SJCRH30 (cell line): ENCODE results near the gene INHA. TPM values are rescaled to one million over a fixed set of nuclear protein-coding genes. Genes with fewer than 3 reads are reported as not detected.
A peak's percentile ranks its signal among the peaks of the same experiment; 100 is the strongest.

Source experiments
- DNase-seq, 2 experiments: peaks; one replicate each; pipeline ENCODE4 v3.0.0-alpha.2; 2015 to 2020
- H3K27ac ChIP-seq: fragments of 250-450 bp; sonication (Bioruptor Pico); 2 replicates; pipeline ENCODE4 v1.5.1; 2020; ENCODE audit warnings: mild to moderate bottlenecking, moderate library complexity
- H3K27me3 ChIP-seq: fragments of 250-450 bp; sonication (Bioruptor Pico); 2 replicates; pipeline ENCODE4 v1.5.1; 2020; ENCODE audit warnings: mild to moderate bottlenecking, moderate library complexity
- H3K36me3 ChIP-seq: fragments of 250-450 bp; sonication (Bioruptor Pico); 2 replicates; pipeline ENCODE4 v1.5.1; 2020; ENCODE audit warnings: mild to moderate bottlenecking, moderate library complexity
- H3K4me1 ChIP-seq: fragments of 250-450 bp; sonication (Bioruptor Pico); 2 replicates; pipeline ENCODE4 v1.5.1; 2020; ENCODE audit warnings: mild to moderate bottlenecking, moderate library complexity
- H3K4me3 ChIP-seq: fragments of 250-450 bp; sonication (Bioruptor Pico); 2 replicates; pipeline ENCODE4 v1.5.1; 2020; ENCODE audit warnings: mild to moderate bottlenecking, moderate library complexity
- H3K9me3 ChIP-seq: fragments of 250-450 bp; sonication (Bioruptor Pico); replicated peaks from 2 replicates; pipeline ENCODE4 v1.5.1; 2020; ENCODE audit warnings: mild to moderate bottlenecking, moderate library complexity
- total RNA-seq: library from RNA; depleted of rRNA; stranded (reverse); fragments of >200 nt; shearing (Covaris generic); gene quantifications from 2 replicates; pipeline ENCODE4 v1.2.3, GENCODE V29; 2014

INHA gene
- total RNA-seq, 1 experiment from 2014 or later = 0.65 TPM

GRCh38 chr2:219537657-219538488, 34.2 kb upstream of the INHA start:
- H3K27ac ChIP-seq = peak overlapping the region; percentile 39; the same call in 1 of the 2 replicates
- DNase-seq = peak; percentile 68 to 80

GRCh38 chr2:219538504-219538951, 33.6 kb upstream of the INHA start:
- Histone ChIP-seq H3K9me3 (no peaks in the 10 kb centered on the region), H3K4me3 (no peak overlapping the region), H3K36me3 (peaks cover 6% of the 10 kb centered on the region; the same call in 1 of the 2 replicates), H3K27ac (no peak overlapping the region), H3K27me3 (no peaks in the 10 kb centered on the region), H3K4me1 (peaks cover 13% of the 10 kb centered on the region)
- DNase-seq = no peak

More at GRCh38 chr2:219537657-219538488, 34.2 kb upstream of the INHA start:
- no peaks in the 10 kb centered on the region for H3K27me3 ChIP-seq
- H3K36me3 ChIP-seq = peaks cover 6% of the 10 kb centered on the region; the same call in 1 of the 2 replicates
- peaks cover 13% of the 10 kb centered on the region for H3K4me1 ChIP-seq
- H3K4me3 ChIP-seq = no peak overlapping the region
- H3K9me3 ChIP-seq = no peaks in the 10 kb centered on the region

GRCh38 chr2:219538956-219539788, 32.9 kb upstream of the INHA start:
- H3K27me3 ChIP-seq = no peaks in the 10 kb centered on the region
- no peak overlapping the region for H3K27ac ChIP-seq
- peaks cover 6% of the 10 kb centered on the region; the same call in 1 of the 2 replicates for H3K36me3 ChIP-seq
- H3K4me3 ChIP-seq = no peak overlapping the region
- peaks cover 13% of the 10 kb centered on the region for H3K4me1 ChIP-seq
- H3K9me3 ChIP-seq = no peaks in the 10 kb centered on the region
- DNase-seq = no peak

- Histone ChIP-seq H3K36me3 (peaks cover 6% of the 10 kb centered on the region; the same call in 1 of the 2 replicates), H3K27ac (no peak overlapping the region), H3K9me3 (no peaks in the 10 kb centered on the region), H3K4me1 (peaks cover 13% of the 10 kb centered on the region), H3K4me3 (no peak overlapping the region), H3K27me3 (no peaks in the 10 kb centered on the region)
- no peak for DNase-seq
These were observed 32.0 kb upstream of the INHA start for GRCh38 chr2:219539926-219540678.

GRCh38 chr2:219540784-219541504, 31.2 kb upstream of the INHA start:
- Histone ChIP-seq H3K36me3 (peaks cover 6% of the 10 kb centered on the region; the same call in 1 of the 2 replicates), H3K27me3 (no peaks in the 10 kb centered on the region), H3K9me3 (no peaks in the 10 kb centered on the region), H3K4me1 (peaks cover 13% of the 10 kb centered on the region), H3K27ac (no peak overlapping the region), H3K4me3 (no peak overlapping the region)
- no peak for DNase-seq

- no peak overlapping the region for H3K27ac ChIP-seq
- peaks cover 13% of the 10 kb centered on the region for H3K4me1 ChIP-seq
- H3K36me3 ChIP-seq = peaks cover 6% of the 10 kb centered on the region; the same call in 1 of the 2 replicates
- DNase-seq = peak; percentile 49 to 51
- H3K4me3 ChIP-seq = no peak overlapping the region
- no peaks in the 10 kb centered on the region for H3K27me3 ChIP-seq
- H3K9me3 ChIP-seq = no peaks in the 10 kb centered on the region
These were observed 30.4 kb upstream of the INHA start for GRCh38 chr2:219541611-219542180.

- Histone ChIP-seq H3K4me1 (peaks cover 3% of the 10 kb centered on the region; the same call in 1 of the 2 replicates), H3K4me3 (peak overlapping the region; percentile 73), H3K36me3 (peaks cover 6% of the 10 kb centered on the region; the same call in 1 of the 2 replicates), H3K27ac (peak overlapping the region; percentile 60), H3K27me3 (no peaks in the 10 kb centered on the region), H3K9me3 (no peaks in the 10 kb centered on the region)
- peak; percentile 50 to 62 for DNase-seq
These were observed 29.0 kb upstream of the INHA start for GRCh38 chr2:219542931-219543595.

GRCh38 chr2:219543596-219544358, 28.3 kb upstream of the INHA start, which contains the start of the genes CHPF and TMEM198:
Gene CHPF, minus strand, starts transcription at chr2:219543809. Its CDS starts 271 bp downstream, at chr2:219543538.
Gene TMEM198, plus strand, starts transcription at chr2:219544028. Its CDS starts 700 bp downstream, at chr2:219544728.
- Histone ChIP-seq H3K36me3 (peaks cover 6% of the 10 kb centered on the region; the same call in 1 of the 2 replicates), H3K27ac (peak within 1 kb of the TSS; percentile 60), H3K4me3 (peak within 1 kb of the TSS; percentile 73), H3K9me3 (no peaks in the 10 kb centered on the region), H3K27me3 (no peaks in the 10 kb centered on the region), H3K4me1 (no peaks in the 10 kb centered on the region; the same call in 1 of the 2 replicates)
- DNase-seq = peak; percentile 99 to 100

- Histone ChIP-seq H3K9me3 (no peaks in the 10 kb centered on the region), H3K4me1 (no peaks in the 10 kb centered on the region), H3K27me3 (no peaks in the 10 kb centered on the region), H3K27ac (no peak overlapping the region), H3K36me3 (peaks cover 6% of the 10 kb centered on the region; the same call in 1 of the 2 replicates), H3K4me3 (peak overlapping the region; percentile 73)
- DNase-seq = no peak
These were observed 27.5 kb upstream of the INHA start for GRCh38 chr2:219544567-219544966.

GRCh38 chr2:219545295-219545942, 26.7 kb upstream of the INHA start:
- Histone ChIP-seq H3K4me3 (no peak overlapping the region), H3K4me1 (no peaks in the 10 kb centered on the region), H3K9me3 (no peaks in the 10 kb centered on the region), H3K27me3 (no peaks in the 10 kb centered on the region), H3K36me3 (peaks cover 6% of the 10 kb centered on the region; the same call in 1 of the 2 replicates), H3K27ac (no peak overlapping the region)
- no peak for DNase-seq

GRCh38 chr2:219545943-219546352, 26.2 kb upstream of the INHA start:
- no peak overlapping the region for H3K27ac ChIP-seq

GRCh38 chr2:219547621-219548020, 24.5 kb upstream of the INHA start:
- H3K4me3 ChIP-seq = no peak overlapping the region
- no peaks in the 10 kb centered on the region for H3K36me3 ChIP-seq
- H3K27me3 ChIP-seq = no peaks in the 10 kb centered on the region
- DNase-seq = no peak
- H3K4me1 ChIP-seq = peaks cover 6% of the 10 kb centered on the region; the same call in 1 of the 2 replicates
- no peaks in the 10 kb centered on the region for H3K9me3 ChIP-seq
- H3K27ac ChIP-seq = no peak overlapping the region

More at GRCh38 chr2:219545943-219546352, 26.2 kb upstream of the INHA start:
- Histone ChIP-seq H3K9me3 (no peaks in the 10 kb centered on the region), H3K4me3 (no peak overlapping the region), H3K36me3 (peaks cover 5% of the 10 kb centered on the region; the same call in 1 of the 2 replicates), H3K27me3 (no peaks in the 10 kb centered on the region), H3K4me1 (no peaks in the 10 kb centered on the region)
- DNase-seq = no peak
